T follicular helper cell (primary cell): ENCODE results near the gene ZNF236.
"Not testable (repeated sequence)": the region's sequence is repeated elsewhere in the genome, so short reads cannot be mapped to it uniquely, and the experiment has no call there.

Experiments used
- DNase-seq: peaks from one replicate; pipeline ENCODE4 v3.0.0-alpha.2; 2020; ENCODE audit warnings: low read depth

ZNF236 gene

DNA sequence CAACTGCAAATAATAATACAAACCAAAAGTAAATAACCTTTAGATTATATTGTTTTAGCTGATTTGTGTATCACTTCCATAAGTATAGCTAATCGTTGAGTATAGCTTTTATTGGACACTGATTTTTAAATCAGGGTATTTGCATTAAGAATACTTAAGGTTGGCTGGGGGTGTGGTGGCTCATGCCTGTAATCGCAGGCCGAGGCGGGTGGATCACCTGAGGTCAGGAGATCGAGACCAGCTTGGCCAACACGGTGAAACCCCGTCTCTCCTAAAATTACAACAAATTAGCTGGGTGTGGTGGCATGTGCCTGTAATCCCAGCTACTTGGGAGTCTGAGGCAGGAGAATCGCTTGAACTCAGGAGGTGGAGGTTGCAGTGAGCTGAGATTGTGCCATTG lies 122.0 kb downstream of the ZNF236 start:
- not testable (repeated sequence) for DNase-seq

DNA sequence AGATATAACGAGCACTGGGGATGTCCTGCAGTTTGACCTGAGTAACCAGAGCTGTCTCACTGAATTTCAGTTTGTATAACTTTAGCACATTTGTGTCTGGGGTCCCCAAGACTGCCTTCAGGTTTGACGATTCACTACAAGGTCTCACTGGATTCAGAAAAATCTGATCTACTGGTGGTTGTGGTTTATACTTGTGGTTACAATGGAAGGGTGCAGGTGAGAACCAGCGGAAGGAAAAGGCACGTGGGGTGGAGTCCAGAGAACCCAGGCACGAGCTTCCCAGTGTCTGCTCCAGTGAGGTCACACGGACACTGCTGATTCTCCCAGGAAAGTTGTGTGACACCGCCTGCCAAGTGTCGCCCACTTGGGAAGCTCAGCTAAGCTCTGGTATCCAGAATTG lies 126.0 kb downstream of the ZNF236 start:
- no peak for DNase-seq

DNA sequence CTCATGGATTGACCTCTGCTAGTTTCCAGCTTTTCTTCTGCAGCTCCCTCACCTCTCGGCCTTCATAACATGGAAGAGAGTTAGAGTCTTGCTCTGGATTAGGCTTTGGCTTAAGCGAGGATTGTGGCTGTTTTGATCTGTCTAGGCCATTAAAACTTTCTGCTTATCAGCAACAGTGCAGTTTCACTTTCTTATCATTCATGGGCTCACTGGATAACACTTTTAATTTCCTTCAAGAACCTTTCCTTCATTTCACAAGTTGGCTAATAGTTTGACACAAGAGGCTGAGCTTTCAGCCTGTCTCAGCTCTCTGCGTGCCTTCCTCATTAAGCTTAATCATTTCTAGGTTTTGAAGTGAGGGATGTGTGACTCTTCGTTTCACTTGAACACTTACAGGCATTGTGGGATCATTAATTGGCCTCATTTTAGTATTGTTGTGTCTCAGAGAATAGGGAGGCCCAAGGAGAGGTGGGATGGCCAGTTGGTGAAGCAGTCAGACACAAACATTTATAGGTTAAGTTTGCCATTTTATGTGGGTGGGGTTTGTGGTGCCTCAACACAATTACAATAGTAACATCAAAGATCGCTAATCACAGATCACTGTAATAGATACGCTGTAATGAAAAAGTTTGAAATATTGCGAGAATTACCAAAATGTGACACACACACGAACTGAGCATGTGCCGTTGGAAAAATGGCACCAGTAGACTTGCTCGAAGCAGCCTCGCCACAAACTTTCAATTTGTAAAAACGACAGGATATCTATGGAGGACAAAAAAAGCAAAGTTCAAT lies 129.3 kb downstream of the ZNF236 start:
- no peak for DNase-seq

GRCh38 chr18:76952747-76953146 lies 130.4 kb downstream of the ZNF236 start:
- DNase-seq = no peak

DNA sequence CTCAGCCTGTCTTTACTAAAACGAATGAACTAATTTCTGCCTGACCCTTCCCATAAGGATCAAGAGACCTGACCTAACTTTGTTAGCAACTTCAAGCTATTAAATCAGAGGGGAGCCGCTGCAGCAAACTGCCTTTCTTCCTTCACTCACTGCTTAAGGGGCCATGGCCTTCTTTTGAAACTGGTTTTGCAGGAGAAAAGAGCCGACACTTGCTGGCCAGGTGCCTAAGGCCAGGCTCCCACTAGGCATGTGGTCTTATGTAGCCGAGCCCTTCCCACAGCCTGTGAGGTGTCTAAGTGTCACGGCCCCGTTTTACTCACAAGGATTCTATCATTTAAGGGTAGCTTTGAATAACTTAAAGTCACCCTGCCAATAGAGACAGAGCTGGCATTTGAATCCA lies 130.8 kb downstream of the ZNF236 start:
- DNase-seq = no peak

- DNase-seq = no peak
Observed at GRCh38 chr18:76953583-76954233, 131.4 kb downstream of the ZNF236 start.

GRCh38 chr18:76955524-76956170 lies 133.3 kb downstream of the ZNF236 start:
- DNase-seq = no peak

GRCh38 chr18:76956648-76957047 lies 134.3 kb downstream of the ZNF236 start:
- DNase-seq = no peak

- DNase-seq = no peak
Observed at GRCh38 chr18:76957384-76958355, 135.3 kb downstream of the ZNF236 start.

DNA sequence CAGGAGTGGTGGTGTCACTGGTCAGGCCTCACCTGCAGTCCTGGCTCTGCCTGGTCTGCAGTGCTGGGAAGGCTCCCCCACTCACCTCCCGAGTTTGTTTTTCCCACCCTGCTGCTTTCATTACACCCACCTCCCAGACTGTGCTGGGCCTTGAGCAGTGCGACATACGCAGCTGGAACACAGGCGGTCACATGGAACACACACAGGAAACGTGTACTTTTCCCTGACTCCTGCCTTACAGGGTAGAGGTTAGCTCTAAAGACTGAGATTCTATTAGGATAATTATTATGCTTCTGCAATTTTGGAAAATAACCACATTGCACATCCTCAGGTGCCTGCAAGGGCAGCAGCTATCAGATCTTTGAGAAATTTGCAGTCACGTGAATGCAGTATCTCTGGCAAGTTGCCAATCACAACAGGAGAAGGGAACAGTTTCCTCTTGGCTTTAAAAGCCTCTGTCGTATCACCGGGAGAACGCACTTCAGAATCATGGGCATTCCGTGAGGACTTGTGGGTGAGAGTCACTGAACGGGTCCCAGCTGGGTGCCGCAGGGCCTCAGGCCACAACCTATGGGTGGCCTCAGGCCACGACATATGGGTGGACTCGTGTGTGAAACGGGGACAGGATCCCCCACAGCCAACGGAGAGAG lies 136.5 kb downstream of the ZNF236 start:
- DNase-seq = no peak

DNA sequence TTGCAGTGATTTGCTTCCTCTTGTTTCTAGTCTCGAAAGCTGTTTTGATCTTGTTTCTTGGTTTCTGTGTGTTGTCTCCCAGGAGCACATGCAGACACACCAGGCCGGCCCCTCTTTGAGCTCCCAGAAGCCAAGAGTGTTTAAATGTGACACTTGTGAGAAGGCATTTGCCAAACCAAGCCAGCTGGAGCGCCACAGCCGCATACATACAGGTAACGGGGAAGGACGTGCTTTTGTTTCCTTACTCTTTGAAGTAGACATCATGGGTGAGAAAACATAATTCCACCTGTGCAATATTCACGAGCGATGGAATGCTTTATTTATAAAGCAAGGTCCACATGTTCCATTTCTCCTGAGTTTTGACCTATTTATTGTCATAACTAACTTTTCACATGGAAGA lies 137.2 kb downstream of the ZNF236 start:
- no peak for DNase-seq

DNA sequence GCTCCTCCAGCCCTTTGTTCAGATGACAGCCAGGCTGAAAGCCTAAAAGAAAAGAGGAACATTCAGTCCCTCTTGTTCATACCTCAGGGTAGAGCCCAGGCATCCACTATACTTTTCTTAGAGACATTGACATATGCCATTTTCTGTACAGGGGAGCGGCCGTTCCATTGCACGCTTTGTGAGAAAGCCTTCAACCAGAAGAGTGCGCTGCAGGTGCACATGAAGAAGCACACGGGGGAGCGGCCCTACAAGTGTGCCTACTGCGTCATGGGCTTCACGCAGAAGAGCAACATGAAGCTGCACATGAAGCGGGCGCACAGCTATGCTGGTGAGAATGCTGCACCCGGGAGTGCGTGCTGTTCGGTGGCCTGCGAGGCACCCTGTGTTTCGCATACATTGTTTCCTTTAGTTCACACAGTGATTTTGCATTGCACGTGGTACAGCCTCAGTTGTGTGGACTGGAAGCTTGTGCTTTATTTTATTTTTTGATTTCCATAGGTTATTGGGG lies 138.2 kb downstream of the ZNF236 start:
- DNase-seq = no peak

DNA sequence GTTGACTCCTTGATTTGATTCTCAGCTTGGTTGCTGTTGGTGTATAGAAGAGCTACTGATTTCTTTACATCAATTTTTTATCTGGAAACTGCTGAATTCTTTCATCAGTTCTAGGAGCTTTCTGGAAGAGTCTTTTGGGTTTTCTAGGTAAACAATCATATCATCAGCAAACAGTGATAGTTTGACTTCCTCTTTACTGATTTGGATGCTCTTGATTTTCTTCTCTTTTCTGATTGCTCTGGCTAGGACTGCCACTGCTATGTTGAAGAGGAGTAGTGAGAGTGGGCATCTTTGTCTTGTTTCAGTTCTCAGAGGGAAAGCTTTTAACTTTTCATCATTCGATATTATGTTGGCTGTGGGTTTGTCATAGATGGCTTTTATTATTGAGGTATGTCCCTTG lies 140.5 kb downstream of the ZNF236 start:
- no peak for DNase-seq

GRCh38 chr18:76963936-76964335 lies 141.6 kb downstream of the ZNF236 start:
- no peak for DNase-seq

- not testable (repeated sequence) for DNase-seq
Observed at GRCh38 chr18:76965555-76966151, 143.3 kb downstream of the ZNF236 start.

DNA sequence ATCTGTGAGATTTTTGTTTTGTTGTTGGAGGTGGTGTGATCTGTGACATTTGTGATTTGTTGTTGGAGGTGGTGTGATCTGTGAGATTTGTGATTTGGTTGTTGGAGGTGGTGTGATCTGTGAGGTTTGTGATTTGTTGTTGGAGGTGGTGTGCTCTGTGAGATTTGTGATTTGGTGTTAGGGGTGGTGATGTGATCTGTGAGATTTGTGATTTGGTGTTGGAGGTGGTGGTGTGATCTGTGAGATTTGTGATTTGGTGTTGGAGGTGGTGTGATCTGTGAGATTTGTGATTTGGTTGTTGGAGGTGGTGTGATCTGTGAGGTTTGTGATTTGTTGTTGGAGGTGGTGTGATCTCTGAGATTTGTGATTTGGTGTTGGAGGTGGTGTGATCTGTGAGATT lies 144.9 kb downstream of the ZNF236 start:
- not testable (repeated sequence) for DNase-seq

DNA sequence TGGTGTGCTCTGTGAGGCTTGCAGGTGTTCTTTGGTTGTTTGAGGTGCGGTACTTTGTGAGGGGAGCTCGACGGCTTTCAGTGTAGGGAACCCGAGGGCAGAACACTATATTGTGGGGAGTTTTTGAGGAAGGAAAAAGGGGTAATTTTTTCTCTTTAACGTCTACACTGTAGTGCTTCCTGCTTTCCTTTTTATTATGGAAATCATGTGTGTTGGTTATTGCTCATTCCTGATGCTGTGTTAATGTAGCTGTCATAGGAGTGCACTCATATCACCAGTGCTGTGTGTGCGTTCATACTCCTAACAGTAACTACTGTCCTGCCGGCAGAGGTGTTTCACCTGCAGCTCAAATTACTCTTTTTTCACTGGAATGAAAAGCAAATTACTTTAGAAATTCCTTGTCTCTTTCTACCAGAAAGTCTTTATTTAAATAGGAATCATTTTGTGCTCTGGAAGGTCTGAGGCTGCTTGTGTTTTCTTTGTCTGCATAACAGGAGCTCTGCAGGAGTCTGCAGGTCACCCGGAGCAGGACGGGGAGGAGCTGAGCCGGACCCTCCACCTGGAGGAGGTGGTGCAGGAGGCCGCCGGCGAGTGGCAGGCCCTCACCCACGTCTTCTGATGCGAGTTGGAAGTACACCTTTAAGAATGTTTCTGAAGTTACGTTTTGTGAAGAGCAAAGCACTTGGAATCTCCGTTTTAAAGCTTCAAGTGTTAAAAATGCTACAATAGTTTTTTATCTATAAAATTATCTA lies 145.5 kb downstream of the ZNF236 start:
- DNase-seq = no peak

DNA sequence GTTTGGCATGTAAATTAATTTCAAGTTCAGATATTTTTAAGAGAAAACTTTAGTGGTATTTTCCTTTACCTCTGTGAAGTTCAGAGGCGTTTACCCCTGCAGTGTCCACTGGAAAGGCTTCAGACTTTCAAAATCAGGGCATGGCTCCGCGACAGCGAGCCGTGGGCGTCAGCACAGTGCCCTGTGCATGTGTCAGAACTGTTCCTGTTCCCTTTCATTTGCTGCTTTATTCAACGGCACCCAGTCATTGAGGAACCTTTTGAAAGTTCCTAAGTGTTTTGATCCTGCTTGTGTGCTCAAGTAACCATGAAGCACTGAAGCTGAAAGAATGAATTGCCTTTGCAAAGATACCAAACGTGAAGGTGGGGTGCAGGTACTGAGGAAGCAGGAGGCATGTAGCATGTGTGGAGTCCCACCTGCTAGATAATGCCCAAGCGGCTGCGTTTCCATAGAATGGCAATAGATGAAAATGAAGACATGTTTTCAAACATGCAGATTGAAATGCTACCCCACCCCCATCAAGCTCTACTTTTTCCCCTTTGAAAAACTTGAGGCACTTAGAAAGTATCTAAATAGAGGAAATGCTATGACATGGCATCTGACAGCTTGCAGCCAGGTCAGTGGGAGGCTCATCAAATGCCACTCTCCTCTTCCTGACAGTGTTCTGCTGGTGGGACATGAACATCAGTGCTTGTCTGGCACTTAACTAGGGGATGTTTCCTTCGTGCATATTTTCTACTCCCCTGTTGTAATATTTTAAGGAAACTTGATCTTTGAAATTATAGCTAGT lies 148.6 kb downstream of the ZNF236 start:
- no peak for DNase-seq

GRCh38 chr18:76972241-76972640 lies 149.9 kb downstream of the ZNF236 start:
- DNase-seq = no peak
